SK-N-SH treated with all-trans-retinoic acid at 6 μM for 48 hours (cell line): ENCODE data around the gene FNDC7.

Source experiments
- ATAC-seq: fragments of 200-7000 bp; cut with Tn5 transposase; 3 replicates; pipeline ENCODE4 v1.9.1; 2020; ENCODE audit warnings: mild to moderate bottlenecking, moderate library complexity
- ARNTL ChIP-seq: fragments of 450-650 bp; formaldehyde crosslinking; IDR thresholded peaks from 2 replicates; pipeline ENCODE4 v1.5.0; 2020; ENCODE audit warnings: low read depth, mild to moderate bottlenecking, moderate library complexity, borderline replicate concordance
- BACH2 ChIP-seq: fragments of 250-450 bp; sonication (Bioruptor Pico); IDR thresholded peaks from 2 replicates; pipeline ENCODE4 v1.9.0; 2021; ENCODE audit warnings: mild to moderate bottlenecking, borderline replicate concordance
- CREB5 ChIP-seq: fragments of 250-450 bp; sonication (Bioruptor Pico); IDR thresholded peaks from 2 replicates; pipeline ENCODE4 v1.5.1; 2020; ENCODE audit warnings: low read depth, mild to moderate bottlenecking, moderate library complexity
- CSDC2 ChIP-seq: fragments of 250-450 bp; sonication (Bioruptor Pico); IDR thresholded peaks from 2 replicates; pipeline ENCODE4 v1.5.0; 2020; ENCODE audit warnings: mild to moderate bottlenecking, moderate library complexity
- CSRNP3 ChIP-seq: fragments of 250-450 bp; sonication (Bioruptor Pico); IDR thresholded peaks from 2 replicates; pipeline ENCODE4 v1.5.1; 2021; ENCODE audit warnings: mild to moderate bottlenecking, moderate library complexity
- ESRRG ChIP-seq: fragments of 250-450 bp; sonication (Bioruptor Pico); IDR thresholded peaks from 2 replicates; pipeline ENCODE4 v1.6.1; 2021; ENCODE audit warnings: mild to moderate bottlenecking
- GLIS3 ChIP-seq: fragments of 250-450 bp; sonication (Bioruptor Pico); IDR thresholded peaks from 2 replicates; pipeline ENCODE4 v1.5.0; 2020; ENCODE audit warnings: mild to moderate bottlenecking, moderate library complexity
- ISL1 ChIP-seq: fragments of 250-450 bp; sonication (Bioruptor Pico); IDR thresholded peaks from 2 replicates; pipeline ENCODE4 v2.1.2; 2022; ENCODE audit warnings: mild to moderate bottlenecking, moderate library complexity
- OSR1 ChIP-seq: fragments of 250-450 bp; sonication (Bioruptor Pico); IDR thresholded peaks from 2 replicates; pipeline ENCODE4 v1.8.0; 2022; ENCODE audit warnings: moderate library complexity, mild to moderate bottlenecking, inconsistent platforms
- PATZ1 ChIP-seq: fragments of 250-450 bp; sonication (Bioruptor Pico); IDR thresholded peaks from 2 replicates; pipeline ENCODE4 v1.8.0; 2020; ENCODE audit warnings: mild to moderate bottlenecking, moderate library complexity, borderline replicate concordance
- POU6F1 ChIP-seq: fragments of 250-450 bp; sonication (Bioruptor Pico); IDR thresholded peaks from 2 replicates; pipeline ENCODE4 v1.8.0; 2021; ENCODE audit warnings: low read depth, mild to moderate bottlenecking, moderate library complexity, borderline replicate concordance
- PPARA ChIP-seq: fragments of 250-450 bp; sonication (Bioruptor Pico); IDR thresholded peaks from 2 replicates; pipeline ENCODE4 v1.5.0; 2020; ENCODE audit warnings: mild to moderate bottlenecking, borderline replicate concordance
- RARB ChIP-seq: fragments of 250-450 bp; sonication (Bioruptor Pico); IDR thresholded peaks from 2 replicates; pipeline ENCODE4 v1.8.0; 2021; ENCODE audit warnings: mild to moderate bottlenecking, moderate library complexity
- SNAI2 ChIP-seq: fragments of 250-450 bp; sonication (Bioruptor Pico); IDR thresholded peaks from 2 replicates; pipeline ENCODE4 v1.5.0; 2020; ENCODE audit warnings: mild to moderate bottlenecking, moderate library complexity
- TCF4 ChIP-seq: fragments of 250-450 bp; sonication (Bioruptor Pico); IDR thresholded peaks from 2 replicates; pipeline ENCODE4 v1.8.0; 2021; ENCODE audit warnings: mild to moderate bottlenecking, moderate library complexity, borderline replicate concordance
- TOX ChIP-seq: fragments of 250-450 bp; sonication (Bioruptor Pico); IDR thresholded peaks from 2 replicates; pipeline ENCODE4 v1.8.0; 2021; ENCODE audit warnings: mild to moderate bottlenecking, moderate library complexity, borderline replicate concordance
- TSHZ2 ChIP-seq: fragments of 250-450 bp; sonication (Bioruptor Pico); IDR thresholded peaks from 2 replicates; pipeline ENCODE4 v1.5.0; 2020; ENCODE audit warnings: mild to moderate bottlenecking, moderate library complexity
- ZC3H10 ChIP-seq: fragments of 250-450 bp; sonication (Bioruptor Pico); IDR thresholded peaks from 2 replicates; pipeline ENCODE4 v1.5.1; 2021; ENCODE audit warnings: mild to moderate bottlenecking, moderate library complexity
- ZFP30 ChIP-seq: fragments of 450-650 bp; formaldehyde crosslinking; IDR thresholded peaks from 2 replicates; pipeline ENCODE4 v1.5.0; 2022; ENCODE audit warnings: mild to moderate bottlenecking, moderate library complexity
- ZNF565 ChIP-seq: fragments of 450-650 bp; formaldehyde crosslinking; conservative IDR thresholded peaks from 2 replicates; pipeline ENCODE4 v1.5.0; 2020; ENCODE audit warnings: low read depth, mild to moderate bottlenecking, moderate library complexity
- ZNF70 ChIP-seq: fragments of 450-650 bp; formaldehyde crosslinking; IDR thresholded peaks from 2 replicates; pipeline ENCODE4 v1.5.0; 2020; ENCODE audit warnings: mild to moderate bottlenecking, moderate library complexity

Gene FNDC7

GRCh38 chr1:108777839-108778238 is 65.1 kb downstream of the FNDC7 start:
- ATAC-seq: no peak
- TF ChIP-seq TCF4 (CRISPR knock-in tag) (no peak), ARNTL (no peak), CSRNP3 (CRISPR knock-in tag) (no peak), TSHZ2 (CRISPR knock-in tag) (no peak), ZNF565 (CRISPR knock-in tag) (no peak), TOX (no peak), CREB5 (CRISPR knock-in tag) (no peak), ZNF70 (CRISPR knock-in tag) (no peak), ZC3H10 (CRISPR knock-in tag) (no peak)

GRCh38 chr1:108779455-108779854 is 66.7 kb downstream of the FNDC7 start:
- TF ChIP-seq GLIS3 (CRISPR knock-in tag) (no peak), PPARA (CRISPR knock-in tag) (no peak), BACH2 (CRISPR knock-in tag) (no peak), ARNTL (no peak), OSR1 (no peak), POU6F1 (no peak), TCF4 (CRISPR knock-in tag) (no peak), CSRNP3 (CRISPR knock-in tag) (no peak), TOX (no peak), SNAI2 (CRISPR knock-in tag) (no peak), RARB (no peak), CREB5 (CRISPR knock-in tag) (no peak), ZFP30 (CRISPR knock-in tag) (no peak), TSHZ2 (CRISPR knock-in tag) (no peak), ESRRG (CRISPR knock-in tag) (no peak), CSDC2 (CRISPR knock-in tag) (no peak), ZC3H10 (CRISPR knock-in tag) (no peak), PATZ1 (CRISPR knock-in tag) (no peak), ISL1 (no peak)
- TF ChIP-seq, all 23 proteins: peak for 0
- no peak for ATAC-seq
